BJ (cell line): ENCODE results near the gene DLG1. TPM values are rescaled to one million over a fixed set of nuclear protein-coding genes. Genes with fewer than 3 reads are reported as not detected.

Source experiments
- CTCF ChIA-PET: fragments of 350-600 bp; formaldehyde crosslinking; extraction: SDS; loops from one replicate; lab custom pipeline; 2021; ENCODE audit warnings: antibody characterized with exemption, inconsistent platforms; lab: Yijun Ruan, JAX
- POLR2A ChIA-PET: fragments of 300-600 bp; sonication (Branson Sonifier 250); formaldehyde crosslinking; extraction: SDS; loops from one replicate; lab custom pipeline; 2021; ENCODE audit warnings: antibody characterized with exemption; lab: Charles Lee
- DNase-seq: peaks from one replicate; pipeline ENCODE4 v3.0.0-alpha.2; 2011; ENCODE audit warnings: low read depth
- H3K27me3 ChIP-seq: 2 replicates; pipeline ENCODE4 v1.6.0; 2011; ENCODE audit warnings: low read length; ENCODE audit not compliant: control insufficient read depth, insufficient read depth
- H3K36me3 ChIP-seq: 2 replicates; pipeline ENCODE4 v1.5.1; 2011; ENCODE audit warnings: low read length; ENCODE audit not compliant: control insufficient read depth, insufficient read depth
- H3K4me3 ChIP-seq: 2 replicates; pipeline ENCODE4 v1.5.1; 2011; ENCODE audit warnings: low read depth, mild to moderate bottlenecking, control low read depth, low read length
- CTCF ChIP-seq: IDR thresholded peaks from 2 replicates; pipeline ENCODE4 v1.5.1; 2011; ENCODE audit warnings: low read depth, mild to moderate bottlenecking, control low read depth, inconsistent platforms, low read length, moderate library complexity; ENCODE audit not compliant: insufficient read depth
- polyA plus RNA-seq: library from polyadenylated mRNA; depleted of rRNA; stranded (reverse); fragments of >200 nt; gene quantifications from 2 replicates; pipeline ENCODE4 v1.2.3, GENCODE V29; 2011

Gene DLG1
- polyA plus RNA-seq, 1 experiment = 40.4 TPM

- DNase-seq = no peak
- no peaks in the 10 kb centered on the region for H3K27me3 ChIP-seq
- ChIA-PET POLR2A (no interaction called here), CTCF (no interaction called here)
- H3K4me3 ChIP-seq = no peak overlapping the region
- no peak for TF ChIP-seq CTCF
- H3K36me3 ChIP-seq = no peaks in the 10 kb centered on the region
Observed at GRCh38 chr3:197322149-197322548, 23.7 kb upstream of the DLG1 start.

- Histone ChIP-seq H3K4me3 (no peak overlapping the region), H3K27me3 (no peaks in the 10 kb centered on the region), H3K36me3 (no peaks in the 10 kb centered on the region)
- POLR2A ChIA-PET = no interaction called here
- no peak for TF ChIP-seq CTCF
- DNase-seq = no peak
- CTCF ChIA-PET = no interaction called here
Observed at GRCh38 chr3:197320582-197320981, 22.2 kb upstream of the DLG1 start.

GRCh38 chr3:197317250-197317963 is 19.0 kb upstream of the DLG1 start:
- ChIA-PET POLR2A (interaction anchor here (0.7 kb wide), 1 partner anchor 13 kb away, joined by 3 read pairs; no protein-coding TSS in a partner anchor), CTCF (no interaction called here)
- Histone ChIP-seq H3K36me3 (no peaks in the 10 kb centered on the region), H3K27me3 (no peaks in the 10 kb centered on the region), H3K4me3 (no peak overlapping the region)
- DNase-seq = peak; percentile 74
- TF ChIP-seq CTCF = no peak

- H3K27me3 ChIP-seq = no peaks in the 10 kb centered on the region
- POLR2A ChIA-PET = no interaction called here
- H3K4me3 ChIP-seq = no peak overlapping the region
- no peak for DNase-seq
- H3K36me3 ChIP-seq = no peaks in the 10 kb centered on the region
- no peak for TF ChIP-seq CTCF
- CTCF ChIA-PET = interaction anchor here (0.6 kb wide), 1 partner anchor 35 kb away, joined by 3 read pairs; no protein-coding TSS in a partner anchor
Observed at GRCh38 chr3:197312431-197312830, 14.0 kb upstream of the DLG1 start.

GRCh38 chr3:197311591-197311990 is 13.2 kb upstream of the DLG1 start:
- no peak for DNase-seq
- Histone ChIP-seq H3K36me3 (no peaks in the 10 kb centered on the region), H3K27me3 (no peaks in the 10 kb centered on the region), H3K4me3 (no peak overlapping the region)
- TF ChIP-seq CTCF = no peak
- CTCF ChIA-PET = interaction anchor here (0.8 kb wide), 1 partner anchor 191 kb away, joined by 4 read pairs; no protein-coding TSS in a partner anchor
- POLR2A ChIA-PET = no interaction called here
